Measurements from ENCODE around the gene TMEM41B.

The TMEM41B gene

DNA sequence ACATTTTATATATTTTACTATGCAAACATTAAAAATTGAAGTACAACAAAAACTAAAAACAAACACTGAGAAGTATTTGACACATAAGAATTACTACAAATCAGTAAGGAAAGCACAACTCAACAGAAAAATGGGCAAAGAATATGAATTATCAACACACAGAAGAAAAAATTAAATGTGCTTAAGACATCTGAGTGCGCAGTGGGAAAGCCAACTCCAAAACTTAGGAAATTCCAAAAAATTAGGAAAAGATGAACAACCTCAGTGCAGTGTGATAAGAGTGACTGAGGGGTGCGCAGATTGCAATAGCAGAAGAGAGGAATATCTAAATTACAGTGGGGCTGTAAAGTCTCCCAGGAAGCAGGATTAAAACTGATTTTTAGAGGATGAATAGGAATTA is 1.9 kb upstream of the TMEM41B start:
- no peak for DNase-seq (ENCODE audit: low read depth)
- TF ChIP-seq, protein P1, sequence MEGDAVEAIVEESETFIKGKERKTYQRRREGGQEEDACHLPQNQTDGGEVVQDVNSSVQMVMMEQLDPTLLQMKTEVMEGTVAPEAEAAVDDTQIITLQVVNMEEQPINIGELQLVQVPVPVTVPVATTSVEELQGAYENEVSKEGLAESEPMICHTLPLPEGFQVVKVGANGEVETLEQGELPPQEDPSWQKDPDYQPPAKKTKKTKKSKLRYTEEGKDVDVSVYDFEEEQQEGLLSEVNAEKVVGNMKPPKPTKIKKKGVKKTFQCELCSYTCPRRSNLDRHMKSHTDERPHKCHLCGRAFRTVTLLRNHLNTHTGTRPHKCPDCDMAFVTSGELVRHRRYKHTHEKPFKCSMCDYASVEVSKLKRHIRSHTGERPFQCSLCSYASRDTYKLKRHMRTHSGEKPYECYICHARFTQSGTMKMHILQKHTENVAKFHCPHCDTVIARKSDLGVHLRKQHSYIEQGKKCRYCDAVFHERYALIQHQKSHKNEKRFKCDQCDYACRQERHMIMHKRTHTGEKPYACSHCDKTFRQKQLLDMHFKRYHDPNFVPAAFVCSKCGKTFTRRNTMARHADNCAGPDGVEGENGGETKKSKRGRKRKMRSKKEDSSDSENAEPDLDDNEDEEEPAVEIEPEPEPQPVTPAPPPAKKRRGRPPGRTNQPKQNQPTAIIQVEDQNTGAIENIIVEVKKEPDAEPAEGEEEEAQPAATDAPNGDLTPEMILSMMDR (conservative IDR thresholded peaks at IDR 0.05; ENCODE audit: control insufficient read depth, insufficient read depth, low read depth, low read length) = no peak

DNA sequence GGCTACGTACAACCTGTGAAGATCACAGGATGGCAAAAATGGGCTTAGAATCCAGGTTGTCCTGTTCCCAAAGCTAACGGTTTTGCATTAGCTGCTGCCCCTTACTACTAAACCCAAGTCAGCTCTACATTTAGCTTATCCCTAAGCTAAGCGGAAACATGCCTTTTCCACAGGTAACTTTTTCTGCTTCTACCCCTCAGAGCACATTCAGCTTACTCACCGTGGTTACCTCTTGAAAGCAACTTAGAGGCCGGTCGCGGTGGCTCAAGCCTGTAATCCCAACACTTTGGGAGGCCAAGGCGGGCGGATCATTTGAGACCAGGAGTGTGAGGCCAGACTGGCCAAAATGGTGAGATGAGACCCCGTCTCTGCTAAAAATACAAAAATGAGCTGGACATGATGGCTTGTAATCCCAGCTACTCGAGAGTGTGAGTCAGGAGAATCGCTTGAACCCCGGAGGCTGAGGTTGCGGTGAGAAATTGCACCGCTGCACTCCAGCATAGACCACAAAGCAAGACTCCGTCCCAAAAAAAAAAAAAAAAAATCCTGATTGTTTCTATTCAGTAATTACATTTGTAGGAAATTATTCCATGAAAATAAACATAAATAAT is 790 bp upstream of the TMEM41B start:
- peak overlapping the region; percentile 57 for H3K4me3 ChIP-seq (ENCODE audit: control insufficient read depth, low read depth, low read length)
- TF ChIP-seq, protein P1 (conservative IDR thresholded peaks at IDR 0.05; ENCODE audit: control insufficient read depth, insufficient read depth, low read depth, low read length) = no peak
- peak; percentile 15 for DNase-seq (ENCODE audit: low read depth)

More for the DNA sequence above, 1.9 kb upstream of the TMEM41B start:
- H3K4me3 ChIP-seq (ENCODE audit: control insufficient read depth, low read depth, low read length) = no peak overlapping the region

DNA sequence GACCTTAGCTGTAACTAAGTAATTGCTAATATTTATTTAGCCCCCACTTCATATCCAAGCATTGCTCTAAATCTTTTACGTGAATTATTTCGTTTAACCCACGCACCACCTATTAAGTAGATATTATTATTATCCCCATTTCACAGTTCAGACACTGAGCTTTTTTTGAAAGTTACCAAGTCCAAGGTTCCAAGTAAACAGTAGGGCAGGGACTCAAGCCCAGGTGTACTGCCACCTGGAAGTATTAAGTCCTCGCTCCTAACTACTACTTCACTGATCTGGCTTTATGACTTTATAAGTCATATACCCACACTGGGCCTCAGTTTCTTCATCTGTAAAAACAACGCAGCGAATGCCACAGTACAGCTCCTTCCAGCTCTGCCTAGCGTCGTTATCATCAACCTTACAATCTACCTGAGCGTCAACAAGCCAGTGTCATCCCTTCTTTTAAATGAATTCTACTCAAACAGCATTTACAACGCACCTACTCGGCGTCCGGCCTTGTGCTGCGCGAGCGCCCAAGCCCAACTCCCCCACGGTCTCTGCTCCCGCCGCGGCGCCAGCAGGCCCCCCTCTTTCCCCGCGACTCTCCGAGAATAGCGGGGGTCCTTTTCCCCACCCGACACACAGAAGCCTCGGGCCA is 624 bp downstream of the TMEM41B start:
- H3K4me3 ChIP-seq (ENCODE audit: control insufficient read depth, low read depth, low read length) = peak overlapping the region; percentile 95
- TF ChIP-seq, protein P1 (conservative IDR thresholded peaks at IDR 0.05; ENCODE audit: control insufficient read depth, insufficient read depth, low read depth, low read length) = no peak
- peak; percentile 14 for DNase-seq (ENCODE audit: low read depth)

DNA sequence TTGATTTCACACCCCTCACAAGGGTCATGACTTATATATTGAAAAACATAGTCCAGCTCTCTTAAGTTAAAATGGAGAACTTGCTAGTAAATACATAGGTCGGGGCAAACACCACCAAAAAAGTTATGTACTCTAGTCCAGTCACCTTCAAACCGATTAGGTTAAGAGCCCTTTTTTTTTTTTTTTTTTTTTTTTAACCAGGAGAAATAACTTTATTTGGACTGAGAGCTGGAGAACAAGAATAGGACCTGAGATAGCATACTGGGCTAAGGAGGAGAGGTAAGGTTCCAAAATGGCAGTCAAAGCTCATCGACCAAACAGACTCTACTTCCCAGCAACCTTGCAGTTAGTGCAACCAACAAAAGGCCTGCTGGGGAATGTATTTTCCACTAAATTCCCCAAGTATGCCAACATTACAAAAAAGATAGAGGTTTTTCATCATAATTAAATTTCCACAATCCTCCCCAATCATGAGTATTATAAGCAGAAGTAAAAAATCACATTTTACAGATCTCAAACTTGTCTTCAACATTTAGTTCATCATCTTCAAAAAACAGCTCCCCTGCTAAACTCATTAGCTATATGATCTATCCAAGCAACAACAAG is 3.8 kb downstream of the TMEM41B start:
- no peak overlapping the region for H3K4me3 ChIP-seq (ENCODE audit: control insufficient read depth, low read depth, low read length)
- no peak for DNase-seq (ENCODE audit: low read depth)
- TF ChIP-seq, protein P1 (conservative IDR thresholded peaks at IDR 0.05; ENCODE audit: control insufficient read depth, insufficient read depth, low read depth, low read length) = no peak

DNA sequence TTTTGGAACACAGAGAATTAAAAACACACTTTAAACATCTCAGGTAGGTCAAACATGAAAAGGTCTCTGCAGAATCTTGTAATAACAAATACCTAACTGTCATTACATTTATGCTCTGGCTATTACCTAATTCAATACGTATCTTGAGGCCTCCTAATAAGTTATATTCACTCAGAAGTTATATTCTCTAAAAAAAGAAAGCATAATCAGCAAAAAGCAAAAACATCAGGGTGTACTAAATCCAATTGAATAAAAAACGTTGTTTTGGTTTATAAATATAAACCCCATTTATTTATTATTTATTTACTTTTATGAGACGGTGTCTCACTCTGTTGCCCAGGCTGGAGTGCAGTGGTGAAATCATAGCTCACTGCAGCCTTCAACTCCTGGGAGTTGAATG is 10.2 kb downstream of the TMEM41B start:
- H3K4me3 ChIP-seq (ENCODE audit: control insufficient read depth, low read depth, low read length) = no peak overlapping the region
- TF ChIP-seq, protein P1 (conservative IDR thresholded peaks at IDR 0.05; ENCODE audit: control insufficient read depth, insufficient read depth, low read depth, low read length) = no peak
- no peak for DNase-seq (ENCODE audit: low read depth)

DNA sequence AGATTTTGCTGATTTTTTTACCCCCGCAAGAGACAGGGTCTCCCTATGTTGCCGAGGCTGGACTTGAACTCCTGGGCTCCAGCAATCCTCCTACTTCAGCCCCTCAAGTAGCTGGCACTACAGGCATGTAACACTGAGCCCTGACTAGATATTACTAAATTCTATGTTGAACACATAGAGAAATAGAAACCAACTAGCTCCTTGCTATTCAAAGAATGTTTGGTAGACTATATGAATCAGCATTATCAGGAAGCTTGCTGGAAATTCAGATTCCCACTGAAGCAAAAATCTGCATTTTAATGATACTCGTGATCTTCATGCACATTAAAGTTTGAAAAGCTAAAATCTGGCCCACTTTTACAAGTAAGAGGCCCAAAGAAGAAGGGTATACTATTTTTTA is 11.9 kb downstream of the TMEM41B start:
- TF ChIP-seq, protein P1 (conservative IDR thresholded peaks at IDR 0.05; ENCODE audit: control insufficient read depth, insufficient read depth, low read depth, low read length) = no peak
- DNase-seq (ENCODE audit: low read depth) = no peak
- H3K4me3 ChIP-seq (ENCODE audit: control insufficient read depth, low read depth, low read length) = no peak overlapping the region
